ENCODE results near the gene NHERF1.

GRCh38 chr17:74713171-74713755, 35.2 kb upstream of the NHERF1 start:
- TF ChIP-seq CTCF (IDR thresholded peaks at IDR 0.05; ENCODE audit: low read depth, low read length): no peak
- no peak for TF ChIP-seq EZH2phosphoT487 (IDR thresholded peaks at IDR 0.05; ENCODE audit: low read depth)
